Measurements from ENCODE around the gene GPR25.
"Not testable (repeated sequence)": the region's sequence is repeated elsewhere in the genome, so short reads cannot be mapped to it uniquely, and the experiment has no call there.

Gene GPR25

DNA sequence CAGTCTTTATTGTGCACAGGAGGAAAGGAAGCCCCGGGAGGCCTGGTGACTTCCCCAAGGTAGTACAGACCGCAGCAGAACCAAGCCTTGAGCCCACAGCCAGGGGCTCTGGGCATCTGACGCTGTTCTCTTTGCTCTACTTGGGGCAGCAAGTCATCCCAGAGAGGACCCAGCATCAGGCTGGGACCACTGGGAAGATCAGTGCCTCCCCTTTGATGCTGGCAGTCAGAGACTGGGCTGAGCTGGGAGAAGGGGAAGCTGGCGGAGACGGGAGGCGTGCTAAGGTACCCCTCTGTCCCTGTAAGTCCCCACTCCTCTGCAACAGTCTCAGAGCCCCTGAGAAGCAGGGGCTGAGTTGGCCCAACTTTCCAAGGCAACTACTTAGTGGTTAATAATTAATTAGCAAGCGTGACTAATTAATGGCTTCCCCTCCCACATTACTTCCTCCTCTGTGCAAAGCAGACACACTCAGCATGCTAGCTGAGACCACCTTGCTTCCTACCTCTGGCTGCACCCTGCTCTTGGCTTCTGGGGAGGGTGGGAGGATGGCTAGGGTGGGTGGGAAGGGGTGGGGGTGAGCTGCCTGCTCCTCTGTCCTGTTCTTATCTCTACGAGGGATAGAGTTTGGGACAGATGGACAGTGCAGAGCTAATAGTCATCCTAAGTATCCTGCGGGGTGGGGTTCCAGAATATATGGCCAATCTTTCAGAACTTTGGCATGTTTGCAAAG, 23.2 kb downstream of the GPR25 start:
- no peak for DNase-seq

DNA sequence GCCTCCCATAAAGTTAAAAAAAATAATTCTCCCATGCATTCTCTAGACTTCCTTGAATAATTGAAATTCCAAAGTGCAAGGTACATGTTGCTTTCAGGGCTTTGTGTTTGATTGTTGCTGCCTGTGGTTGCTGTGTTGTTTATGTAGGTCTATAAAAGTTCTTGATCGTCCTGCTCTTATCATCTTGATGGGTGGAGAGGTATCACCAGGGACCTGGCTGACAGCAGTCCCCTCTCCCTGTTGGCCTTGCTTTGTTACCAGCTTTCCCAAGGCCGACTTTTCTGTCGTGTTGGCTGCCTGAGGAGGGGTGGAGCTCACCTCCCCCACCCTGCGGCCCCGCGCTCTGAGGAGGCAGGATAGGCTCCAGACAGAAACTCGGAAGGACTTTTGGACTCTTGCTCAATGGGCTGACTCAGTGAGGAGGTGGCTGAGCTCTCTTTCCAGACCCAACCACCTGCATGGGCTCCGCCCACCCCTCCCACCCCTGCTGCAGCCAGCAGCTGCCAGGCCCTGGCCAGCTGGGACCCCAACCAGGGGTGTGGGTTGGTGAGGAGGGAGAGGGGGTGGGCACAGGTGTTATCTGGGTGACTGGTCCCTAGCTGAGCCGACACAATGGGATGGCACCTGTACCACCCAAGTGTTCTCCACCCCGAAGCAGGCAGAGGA, 23.9 kb downstream of the GPR25 start:
- DNase-seq, result no peak

DNA sequence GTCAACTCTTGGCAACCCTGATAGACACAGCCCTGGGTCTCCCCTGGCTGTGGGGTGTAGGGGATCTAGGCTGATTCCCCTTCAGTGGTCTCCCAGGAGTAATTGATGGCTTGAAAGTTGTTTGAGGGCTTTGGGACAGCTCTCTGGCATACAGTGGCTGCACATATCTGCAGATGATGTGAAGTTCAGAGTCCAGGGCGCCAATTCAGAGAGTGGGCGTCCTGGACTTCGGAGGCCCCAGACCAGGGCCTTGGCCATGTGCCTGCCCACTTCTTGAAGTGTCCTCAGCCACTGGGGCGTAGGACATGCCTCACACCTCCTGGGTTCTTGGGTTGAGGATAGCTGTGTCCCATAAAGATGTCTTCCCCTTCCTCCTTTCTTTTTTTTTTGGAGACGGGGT, 24.5 kb downstream of the GPR25 start:
- DNase-seq, result no peak

DNA sequence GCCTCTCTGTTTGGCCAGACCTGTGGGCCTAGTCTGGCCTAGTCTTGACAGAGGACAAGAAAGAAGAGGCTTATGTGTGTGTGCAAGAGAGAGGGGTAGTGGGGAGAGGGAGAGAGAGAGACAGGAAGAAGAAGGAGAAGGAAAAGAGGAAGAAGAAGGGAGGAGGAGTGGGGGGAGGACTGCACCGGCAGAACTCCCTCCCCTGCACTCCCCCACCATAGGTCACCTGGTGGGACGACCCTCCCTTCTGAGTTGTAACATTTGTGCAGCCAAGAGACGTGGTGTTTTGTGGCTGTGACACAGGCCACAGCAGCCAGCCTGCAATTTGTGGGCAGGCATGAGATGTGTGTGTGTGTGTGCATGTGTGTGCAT, 26.2 kb downstream of the GPR25 start:
- no peak for DNase-seq

DNA sequence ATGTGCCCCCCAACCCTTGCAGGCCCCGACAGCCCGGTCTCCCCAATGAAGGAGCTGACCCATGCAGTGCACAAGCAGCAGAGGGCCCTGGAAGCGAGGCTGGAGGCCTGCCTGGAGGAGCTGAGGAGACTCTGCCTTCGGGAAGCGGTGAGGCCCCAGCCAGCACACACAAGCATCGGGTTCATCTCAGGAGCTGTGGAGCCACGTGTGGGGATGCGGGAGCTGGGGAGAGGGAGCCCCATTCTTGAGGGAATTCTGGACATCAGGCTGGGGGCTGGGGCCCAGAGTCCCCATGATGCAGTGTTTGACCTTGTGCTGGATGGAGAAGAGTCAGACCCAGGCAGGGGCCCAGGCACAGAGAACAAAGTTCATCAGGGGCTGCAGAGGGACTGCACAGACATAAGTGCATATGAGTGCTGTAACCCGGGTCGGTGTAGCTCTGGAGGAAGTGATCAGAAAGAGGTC, 26.7 kb downstream of the GPR25 start:
- no peak for DNase-seq

DNA sequence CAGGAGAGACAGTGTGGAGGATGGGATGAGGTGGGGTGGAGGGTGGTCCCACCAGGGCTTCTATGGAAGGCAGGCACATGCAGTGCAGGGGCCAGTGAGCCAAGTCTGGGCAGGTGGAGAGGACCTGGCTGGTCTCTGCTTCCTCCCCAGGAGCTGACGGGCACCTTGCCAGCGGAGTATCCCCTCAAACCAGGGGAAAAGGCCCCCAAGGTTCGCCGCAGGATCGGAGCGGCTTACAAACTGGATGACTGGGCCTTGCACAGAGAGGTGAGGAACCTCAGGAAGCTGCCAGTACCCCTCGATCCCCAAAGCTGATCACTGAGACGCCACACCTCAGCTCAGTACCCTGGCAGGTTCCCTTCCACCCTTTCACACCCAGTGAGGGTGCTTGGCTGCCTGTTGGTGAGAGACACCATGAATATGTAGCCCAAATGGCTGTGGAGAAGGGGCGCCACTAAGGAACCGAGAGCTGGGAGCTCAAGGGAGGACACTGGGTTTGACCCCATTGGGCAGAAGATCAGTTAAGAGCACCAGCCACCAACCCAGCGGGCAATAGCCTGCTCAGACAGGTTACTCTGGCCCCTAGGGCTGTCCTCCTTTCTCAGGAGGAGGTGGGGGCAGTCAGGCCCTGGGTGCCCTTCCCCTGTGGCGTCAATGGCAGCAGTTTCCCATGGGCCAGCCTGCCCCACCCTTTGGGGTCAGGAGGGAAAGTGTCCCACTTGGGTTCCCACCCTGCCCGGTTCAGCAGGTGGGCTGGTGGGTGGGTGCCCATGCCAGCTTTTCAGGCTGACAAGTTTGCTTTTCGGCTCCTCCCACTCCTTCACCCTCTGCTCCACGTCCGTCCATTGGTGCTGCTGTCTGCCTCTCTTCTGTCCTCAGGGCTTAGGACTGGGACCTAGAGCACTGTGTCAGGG, 27.4 kb downstream of the GPR25 start:
- DNase-seq, result no peak

DNA sequence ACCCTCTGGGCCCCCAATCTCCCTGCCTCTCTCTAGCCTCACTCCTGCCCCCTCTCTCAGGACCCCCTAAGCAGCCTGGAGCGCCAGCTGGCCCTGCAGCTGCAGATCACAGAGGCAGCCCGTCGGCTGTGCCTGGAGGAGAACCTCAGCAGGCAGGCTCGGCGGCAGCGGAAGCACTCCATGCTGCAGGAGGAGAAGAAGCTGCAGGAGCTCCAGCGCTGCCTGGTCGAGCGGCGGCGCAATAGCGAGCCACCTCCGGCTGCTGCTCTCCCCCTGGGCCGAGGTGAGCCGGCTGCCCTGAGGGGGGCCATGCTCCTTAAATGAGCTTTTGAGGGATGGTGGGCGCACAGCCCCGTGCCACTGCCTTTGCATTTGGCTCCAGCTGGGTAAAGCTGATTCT, 28.1 kb downstream of the GPR25 start:
- no peak for DNase-seq

DNA sequence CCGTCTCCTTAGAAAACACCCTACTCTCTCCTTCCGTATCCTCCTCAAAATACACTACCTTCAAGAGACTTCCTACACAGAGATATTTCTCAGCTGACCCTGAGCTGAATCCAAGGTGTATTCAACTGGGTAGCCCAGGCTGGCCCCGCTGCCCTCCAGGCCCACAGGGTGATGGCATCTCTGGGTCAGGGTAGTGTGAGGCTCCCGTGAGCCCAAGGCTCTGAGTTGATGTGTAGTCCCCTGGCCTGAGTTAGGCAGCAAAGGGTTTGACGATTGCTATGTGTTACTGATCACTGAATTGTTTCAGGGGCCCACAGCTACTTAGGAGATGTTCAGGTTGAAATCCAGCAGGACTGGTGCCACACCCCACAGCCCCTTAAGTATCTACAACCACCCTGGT, 28.6 kb downstream of the GPR25 start:
- no peak for DNase-seq

DNA sequence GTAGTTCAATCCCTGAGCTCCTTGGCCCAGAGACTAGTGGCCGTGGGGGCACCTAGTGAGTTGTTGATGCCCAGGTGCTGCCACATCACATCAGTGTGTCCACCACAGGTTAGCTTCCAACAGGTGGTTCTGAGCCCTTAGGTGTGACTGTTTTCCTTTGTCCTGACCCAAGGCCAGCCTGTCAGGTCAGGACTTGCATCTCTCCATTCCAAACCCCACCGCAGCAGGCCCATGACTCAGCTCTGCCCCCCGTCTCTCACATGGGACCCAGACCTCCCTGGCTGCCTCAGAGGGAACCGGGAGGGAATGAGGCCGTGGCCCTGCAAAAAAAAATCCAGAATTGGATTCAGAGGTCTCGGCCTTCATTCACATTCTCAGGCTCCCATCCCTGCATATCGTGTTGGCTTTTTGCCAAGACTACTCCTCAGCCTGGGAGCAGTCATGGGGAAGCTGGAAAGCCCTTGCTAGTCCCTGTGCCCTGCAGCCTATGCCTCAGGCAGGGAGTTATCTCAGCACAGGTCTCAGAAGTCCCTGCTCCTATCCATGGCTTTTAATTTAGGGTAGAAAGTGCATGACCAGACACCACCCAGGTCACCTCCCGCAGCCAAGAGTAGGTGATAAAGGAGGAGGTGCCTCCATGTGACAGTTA, 29.1 kb downstream of the GPR25 start:
- DNase-seq, result no peak

DNA sequence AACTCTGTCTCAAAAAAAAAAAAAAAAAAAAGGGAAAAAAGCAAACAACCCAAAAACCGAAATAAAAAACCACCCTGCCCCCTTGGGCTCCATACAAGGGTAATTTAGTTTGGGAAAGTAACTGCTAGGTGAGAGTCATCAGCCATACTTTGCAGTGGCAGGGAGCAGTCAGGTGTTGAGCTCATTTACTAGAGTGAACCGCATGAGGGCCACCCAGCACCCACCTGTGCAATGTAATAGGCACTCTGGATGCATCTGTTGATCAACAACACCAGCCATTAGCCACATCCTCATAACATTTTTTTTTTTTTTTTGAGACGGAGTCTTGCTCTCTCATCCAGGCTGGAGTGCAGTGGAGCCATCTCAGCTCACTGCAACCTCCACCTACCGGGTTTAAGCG, 31.0 kb downstream of the GPR25 start:
- DNase-seq, result no peak

DNA sequence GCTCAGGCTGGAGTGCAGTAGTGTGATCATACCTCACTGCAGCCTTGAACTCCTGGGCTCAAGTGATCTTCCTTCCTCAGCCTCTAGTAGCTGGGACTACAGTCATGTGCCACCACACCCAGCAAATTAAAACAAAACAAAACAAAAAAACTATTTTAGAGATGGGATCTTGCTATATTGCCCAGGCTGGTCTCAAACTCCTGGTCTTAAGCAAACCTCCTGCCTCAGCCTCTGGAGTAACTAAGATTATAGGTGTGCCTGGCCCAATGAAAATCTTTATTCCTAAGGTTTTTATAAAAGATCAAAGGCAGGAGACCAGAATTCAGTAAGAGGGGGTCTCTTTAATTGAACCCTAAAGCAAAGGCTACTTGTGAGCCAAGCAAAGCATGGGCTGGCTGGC, 32.0 kb downstream of the GPR25 start:
- DNase-seq, result no peak

DNA sequence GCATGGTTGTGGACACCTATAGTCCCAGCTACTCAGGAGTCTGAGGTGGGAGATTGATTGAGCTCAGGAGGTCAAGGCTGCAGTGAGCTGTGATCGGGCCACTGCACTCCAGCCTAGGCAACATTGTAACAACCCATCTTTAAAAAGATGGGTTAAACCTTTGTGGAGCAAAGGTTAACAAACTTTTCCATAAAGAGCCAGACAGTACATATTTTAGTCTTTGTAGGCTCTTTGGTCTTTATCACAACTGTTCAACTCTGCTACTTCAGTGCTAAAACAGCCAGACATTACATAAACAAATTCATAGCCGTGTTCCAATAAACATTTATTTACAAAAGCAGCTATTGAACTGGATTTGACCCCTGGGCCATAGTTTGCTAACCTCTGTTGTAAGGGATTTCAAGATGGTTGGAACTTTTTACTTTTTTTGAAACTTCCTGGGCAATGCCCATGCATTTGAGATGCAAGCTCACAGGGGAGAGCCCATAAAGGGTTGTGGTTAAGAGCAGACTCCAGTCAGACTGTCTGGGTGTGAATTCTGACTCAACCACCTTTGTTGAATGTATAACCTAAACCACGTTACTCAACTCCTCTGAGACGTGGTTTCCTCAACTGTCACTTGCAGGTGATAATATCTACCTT, 32.8 kb downstream of the GPR25 start:
- no peak for DNase-seq

DNA sequence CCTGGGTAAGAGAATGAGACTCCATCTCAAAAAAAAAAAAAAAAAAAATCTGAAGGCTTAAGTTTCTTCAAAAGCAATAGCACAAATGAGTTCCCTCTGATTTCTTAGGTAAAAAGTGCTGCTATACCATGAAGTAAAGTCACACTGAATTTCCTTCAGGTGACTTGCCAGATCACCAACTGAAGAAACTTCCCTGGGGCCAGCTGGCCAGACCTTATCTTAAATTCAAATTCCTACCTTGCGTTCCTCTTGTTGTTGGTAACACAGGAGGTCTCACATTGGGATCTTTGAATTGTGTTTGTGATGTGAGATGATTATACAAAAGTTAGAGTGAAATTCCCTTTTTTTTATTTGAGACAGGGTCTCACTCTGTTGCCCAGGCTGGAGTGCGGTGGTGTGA, 33.7 kb downstream of the GPR25 start:
- no peak for DNase-seq

DNA sequence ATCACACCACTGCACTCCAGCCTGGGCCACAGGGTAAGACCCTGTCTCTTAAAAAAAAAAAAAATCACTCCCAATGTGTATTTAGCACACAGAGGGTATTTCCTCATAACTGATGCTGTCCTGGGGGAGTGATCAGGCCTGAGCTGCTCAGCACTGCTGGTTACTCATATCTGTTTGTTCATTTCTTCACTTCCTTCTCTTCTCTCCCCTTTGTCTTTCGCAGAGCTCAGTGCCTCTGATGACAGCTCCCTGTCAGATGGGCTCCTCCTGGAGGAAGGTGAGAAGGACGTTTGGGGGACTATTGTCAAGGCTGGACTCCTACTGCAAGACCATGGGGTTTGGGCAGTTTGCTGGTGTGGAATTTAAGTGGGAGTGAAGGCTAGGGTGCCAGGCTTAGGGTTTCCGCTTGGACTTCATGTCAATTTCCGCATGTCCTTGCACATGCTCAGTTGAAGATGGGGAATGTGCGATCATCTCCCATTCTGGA, 34.9 kb downstream of the GPR25 start:
- DNase-seq, result no peak

DNA sequence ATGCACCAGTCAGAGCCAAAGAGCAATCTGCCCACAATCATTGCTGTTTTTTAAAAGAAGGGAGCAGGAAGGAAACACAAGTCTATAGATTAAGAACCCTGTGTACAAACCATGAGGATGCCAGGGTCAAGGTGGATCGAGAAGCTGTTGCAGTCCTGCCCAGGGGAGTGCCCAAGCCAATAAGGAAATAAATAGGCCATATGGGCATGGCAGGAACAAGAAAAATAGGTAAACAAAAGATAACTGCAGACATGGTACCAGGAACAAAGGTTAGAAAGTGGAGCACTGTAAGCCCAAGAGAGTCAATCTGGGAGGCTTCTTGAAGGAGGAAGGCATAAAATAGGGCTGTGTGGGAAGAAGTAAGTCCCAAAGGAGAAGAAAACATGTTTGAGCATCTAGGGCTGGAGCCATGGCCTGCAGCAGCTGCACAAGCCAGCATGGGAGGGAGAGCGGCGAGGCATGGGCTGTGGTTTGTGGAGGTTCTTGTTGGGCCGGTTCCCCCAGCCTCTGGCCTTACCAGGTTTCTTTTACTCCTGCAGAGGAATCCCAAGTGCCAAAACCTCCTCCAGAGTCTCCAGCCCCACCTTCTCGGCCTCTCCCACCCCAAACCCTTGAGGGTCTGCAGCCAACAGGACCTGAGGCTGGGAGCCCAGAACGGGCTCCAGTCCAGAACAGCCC, 35.5 kb downstream of the GPR25 start:
- no peak for DNase-seq

DNA sequence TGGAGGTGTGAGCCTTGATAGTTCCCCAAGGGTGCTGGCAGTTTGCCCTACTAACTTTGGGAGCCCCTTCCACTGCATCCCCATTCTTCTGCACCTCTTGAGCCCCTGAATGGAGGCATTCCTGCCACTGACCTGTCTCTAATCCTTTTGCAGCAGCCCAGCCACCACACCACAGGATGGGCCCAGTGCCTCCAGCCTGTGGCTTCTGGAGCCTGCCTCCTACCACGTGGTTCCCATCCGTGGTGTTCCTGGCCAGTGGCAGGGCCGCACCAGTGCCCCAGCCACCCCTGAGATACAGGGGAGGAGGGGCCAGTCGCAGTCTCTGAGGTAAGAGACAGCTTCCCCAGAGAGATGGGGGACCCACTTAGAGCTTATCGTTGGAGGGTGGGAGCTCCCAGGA, 36.3 kb downstream of the GPR25 start:
- DNase-seq, result no peak

DNA sequence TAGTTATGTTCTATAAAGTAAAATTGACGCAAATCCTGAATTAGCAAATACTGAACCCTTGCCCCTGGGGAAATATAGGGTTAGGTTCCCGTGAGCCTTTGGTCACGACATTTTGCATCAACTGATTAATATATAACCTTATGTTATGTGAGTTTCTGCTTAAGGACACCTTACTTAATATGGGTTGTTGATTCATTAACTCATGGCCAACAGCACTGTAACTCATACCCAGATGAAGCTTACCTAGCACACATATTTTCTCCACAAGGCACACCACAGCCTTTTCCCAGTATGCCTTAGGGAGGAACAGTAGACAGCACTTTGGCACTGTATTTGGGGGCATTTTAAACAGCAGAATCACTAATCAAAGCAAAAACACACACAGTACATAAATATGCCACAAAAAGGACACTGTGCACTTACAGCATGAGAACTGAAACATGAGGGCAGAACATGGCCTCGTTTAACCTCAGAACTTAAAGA, 37.0 kb downstream of the GPR25 start:
- no peak for DNase-seq

DNA sequence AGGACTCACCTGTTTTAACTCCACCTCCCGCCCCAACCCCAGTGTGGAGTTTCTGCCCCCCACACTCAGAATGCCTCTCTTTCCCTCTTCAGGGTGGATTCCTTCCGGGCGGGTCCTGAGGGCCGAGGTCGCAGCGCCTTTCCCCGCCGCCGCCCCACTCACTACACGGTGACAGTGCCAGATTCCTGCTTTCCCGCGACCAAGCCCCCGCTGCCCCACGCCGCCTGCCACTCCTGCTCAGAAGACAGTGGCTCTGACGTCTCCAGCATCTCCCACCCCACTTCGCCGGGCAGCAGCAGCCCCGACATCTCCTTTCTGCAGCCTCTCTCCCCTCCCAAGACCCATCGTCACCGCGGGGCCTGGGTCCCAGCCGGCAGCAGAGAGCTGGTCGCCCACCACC, 38.6 kb downstream of the GPR25 start:
- no peak for DNase-seq

DNA sequence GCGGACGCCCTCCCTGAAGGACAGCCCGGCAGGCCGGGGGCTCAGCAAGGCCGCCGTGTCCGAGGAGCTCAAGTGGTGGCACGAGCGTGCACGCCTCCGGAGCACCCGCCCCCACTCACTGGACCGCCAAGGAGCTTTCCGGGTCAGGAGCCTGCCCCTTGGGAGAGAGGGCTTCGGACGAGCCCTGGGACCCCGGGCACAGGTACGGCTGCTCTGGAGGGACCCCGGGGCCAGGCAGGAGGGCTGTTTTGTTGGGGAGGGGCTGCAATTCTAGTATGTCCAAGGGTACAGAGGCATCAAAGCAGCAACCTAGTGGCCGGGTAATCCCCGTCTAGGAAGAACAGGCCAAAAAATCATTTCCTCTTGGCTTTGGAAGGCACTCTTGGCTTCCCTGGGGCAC, 39.2 kb downstream of the GPR25 start:
- not testable (repeated sequence) for DNase-seq

DNA sequence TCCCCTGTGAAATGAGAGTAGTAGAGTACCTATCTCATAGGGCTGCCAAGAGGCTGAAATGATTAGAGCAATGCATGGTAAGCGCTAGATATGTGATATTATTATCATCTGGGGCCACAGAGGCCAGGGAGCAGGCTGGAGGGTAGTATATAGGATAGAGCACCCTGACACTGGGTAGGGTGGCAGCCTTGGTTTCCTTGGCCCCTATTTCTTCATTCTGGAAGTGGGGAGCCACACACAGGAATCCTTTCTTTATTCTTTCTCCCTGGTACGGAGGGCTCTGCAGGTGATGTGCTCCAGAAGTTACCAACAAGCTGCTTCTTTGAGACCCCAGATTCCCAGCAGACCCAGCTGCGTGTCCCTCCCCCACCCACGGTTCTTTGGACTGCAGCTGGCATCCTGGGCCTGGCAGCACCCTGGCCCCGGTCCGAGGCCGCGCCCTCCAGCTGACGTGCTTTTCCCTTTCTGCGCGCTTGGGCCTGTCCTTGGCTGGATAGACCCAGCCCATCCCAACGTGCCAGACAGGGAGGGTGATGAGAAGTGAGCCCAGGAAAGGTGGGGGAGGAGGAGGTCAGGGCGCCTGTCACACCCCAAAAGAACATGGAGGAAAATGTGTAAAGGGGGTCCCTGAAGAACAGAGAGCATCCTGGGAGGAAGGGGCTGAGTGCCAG, 40.1 kb downstream of the GPR25 start:
- DNase-seq, result no peak

DNA sequence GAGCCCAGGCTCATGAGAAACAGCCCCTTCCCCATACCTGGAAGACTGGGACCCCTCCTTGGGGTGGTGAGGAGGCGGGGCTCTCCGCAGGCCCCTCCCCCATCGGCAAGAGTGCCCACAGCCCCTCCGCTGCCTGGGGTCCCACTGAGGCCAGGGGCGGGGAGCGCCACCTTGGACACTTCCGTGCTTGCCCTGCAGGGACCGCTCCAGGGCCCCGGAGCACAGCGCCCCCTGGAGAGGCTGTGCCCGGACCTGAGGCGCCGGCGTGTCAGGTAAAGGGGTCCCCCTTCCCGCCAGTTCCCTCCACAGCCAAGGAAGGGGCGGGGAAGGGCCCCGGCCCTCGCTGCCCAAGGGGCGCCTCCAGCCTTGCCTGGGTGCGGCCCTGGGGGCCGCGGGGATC, 43.4 kb downstream of the GPR25 start:
- DNase-seq, result no peak
